ENCODE measurements around the gene GSTCD.
"Not testable (repeated sequence)": the region's sequence is repeated elsewhere in the genome, so short reads cannot be mapped to it uniquely, and the experiment has no call there.

The GSTCD gene

GRCh38 chr4:105708181-105709080 is at the start of gene GSTCD, which contains the start of gene INTS12:
TSS of gene GSTCD (plus strand) at chr4:105708784. CDS start at chr4:105717614, 8,830 bp downstream.
TSS of gene INTS12 (minus strand) at chr4:105708689. CDS start at chr4:105700005, 8,684 bp downstream.
- peak; percentile 55 to 82 for DNase-seq (ENCODE audit: low read depth in 2 of 2, low spot score in 1 of 2)

GRCh38 chr4:105659190-105659589 is 49.4 kb upstream of the GSTCD start:
- DNase-seq (ENCODE audit: low read depth in 2 of 2, low spot score in 1 of 2): no peak

GRCh38 chr4:105661028-105661427 is 47.6 kb upstream of the GSTCD start:
- no peak for DNase-seq (ENCODE audit: low read depth in 2 of 2, low spot score in 1 of 2)

GRCh38 chr4:105662935-105663675 is 45.5 kb upstream of the GSTCD start:
- DNase-seq (ENCODE audit: low read depth in 2 of 2, low spot score in 1 of 2): no peak

GRCh38 chr4:105666693-105667092 is 41.9 kb upstream of the GSTCD start:
- DNase-seq (ENCODE audit: low read depth in 2 of 2, low spot score in 1 of 2): no peak

GRCh38 chr4:105670684-105671083 is 37.9 kb upstream of the GSTCD start:
- DNase-seq (ENCODE audit: low read depth in 2 of 2, low spot score in 1 of 2): no peak

GRCh38 chr4:105671301-105671700 is 37.3 kb upstream of the GSTCD start:
- no peak for DNase-seq (ENCODE audit: low read depth in 2 of 2, low spot score in 1 of 2)

- DNase-seq (ENCODE audit: low read depth in 2 of 2, low spot score in 1 of 2): no peak
These were observed 34.6 kb upstream of the GSTCD start for GRCh38 chr4:105674011-105674410.

- no peak for DNase-seq (ENCODE audit: low read depth in 2 of 2, low spot score in 1 of 2)
These were observed 30.9 kb upstream of the GSTCD start for GRCh38 chr4:105677709-105678108.

- no peak for DNase-seq (ENCODE audit: low read depth in 2 of 2, low spot score in 1 of 2)
These were observed 29.4 kb upstream of the GSTCD start for GRCh38 chr4:105679186-105679585.

- DNase-seq (ENCODE audit: low read depth in 2 of 2, low spot score in 1 of 2): no peak
These were observed 25.5 kb upstream of the GSTCD start for GRCh38 chr4:105683038-105683437.

GRCh38 chr4:105686571-105686970 is 22.0 kb upstream of the GSTCD start:
- DNase-seq (ENCODE audit: low read depth in 2 of 2, low spot score in 1 of 2): no peak

- not testable (repeated sequence) for DNase-seq (ENCODE audit: low read depth in 2 of 2, low spot score in 1 of 2)
These were observed 13.8 kb upstream of the GSTCD start for GRCh38 chr4:105694812-105695211.

GRCh38 chr4:105695832-105696231 is 12.8 kb upstream of the GSTCD start:
- DNase-seq (ENCODE audit: low read depth in 2 of 2, low spot score in 1 of 2): not testable (repeated sequence)

GRCh38 chr4:105698607-105699006 is 10.0 kb upstream of the GSTCD start:
- no peak for DNase-seq (ENCODE audit: low read depth in 2 of 2, low spot score in 1 of 2)

- DNase-seq (ENCODE audit: low read depth in 2 of 2, low spot score in 1 of 2): no peak
These were observed 803 bp upstream of the GSTCD start for GRCh38 chr4:105707782-105708180.

GRCh38 chr4:105709081-105709450 is 482 bp downstream of the GSTCD start:
- no peak for DNase-seq (ENCODE audit: low read depth in 2 of 2, low spot score in 1 of 2)

- DNase-seq (ENCODE audit: low read depth in 2 of 2, low spot score in 1 of 2): no peak
These were observed 1.5 kb downstream of the GSTCD start for GRCh38 chr4:105710012-105710600.

- DNase-seq (ENCODE audit: low read depth in 2 of 2, low spot score in 1 of 2): no peak
These were observed 2.1 kb downstream of the GSTCD start for GRCh38 chr4:105710678-105711077.

GRCh38 chr4:105712766-105713165 is 4.2 kb downstream of the GSTCD start:
- no peak for DNase-seq (ENCODE audit: low read depth in 2 of 2, low spot score in 1 of 2)

GRCh38 chr4:105714071-105714521 is 5.5 kb downstream of the GSTCD start:
- no peak for DNase-seq (ENCODE audit: low read depth in 2 of 2, low spot score in 1 of 2)

- no peak for DNase-seq (ENCODE audit: low read depth in 2 of 2, low spot score in 1 of 2)
These were observed 6.3 kb downstream of the GSTCD start for GRCh38 chr4:105714932-105715331.
